GM12875 (cell line): ENCODE data around the gene MOB3A.

ENCODE experiments used
- H3K4me3 ChIP-seq: one replicate; pipeline ENCODE4 v1.5.1; 2011; ENCODE audit warnings: low read depth, low read length, control low read depth
- CTCF ChIP-seq: IDR thresholded peaks from 2 replicates; pipeline ENCODE4 v1.5.1; 2011; ENCODE audit warnings: low read depth, mild to moderate bottlenecking, control low read depth, inconsistent platforms, low read length, moderate library complexity, borderline replicate concordance; ENCODE audit not compliant: insufficient read depth

The MOB3A gene

DNA sequence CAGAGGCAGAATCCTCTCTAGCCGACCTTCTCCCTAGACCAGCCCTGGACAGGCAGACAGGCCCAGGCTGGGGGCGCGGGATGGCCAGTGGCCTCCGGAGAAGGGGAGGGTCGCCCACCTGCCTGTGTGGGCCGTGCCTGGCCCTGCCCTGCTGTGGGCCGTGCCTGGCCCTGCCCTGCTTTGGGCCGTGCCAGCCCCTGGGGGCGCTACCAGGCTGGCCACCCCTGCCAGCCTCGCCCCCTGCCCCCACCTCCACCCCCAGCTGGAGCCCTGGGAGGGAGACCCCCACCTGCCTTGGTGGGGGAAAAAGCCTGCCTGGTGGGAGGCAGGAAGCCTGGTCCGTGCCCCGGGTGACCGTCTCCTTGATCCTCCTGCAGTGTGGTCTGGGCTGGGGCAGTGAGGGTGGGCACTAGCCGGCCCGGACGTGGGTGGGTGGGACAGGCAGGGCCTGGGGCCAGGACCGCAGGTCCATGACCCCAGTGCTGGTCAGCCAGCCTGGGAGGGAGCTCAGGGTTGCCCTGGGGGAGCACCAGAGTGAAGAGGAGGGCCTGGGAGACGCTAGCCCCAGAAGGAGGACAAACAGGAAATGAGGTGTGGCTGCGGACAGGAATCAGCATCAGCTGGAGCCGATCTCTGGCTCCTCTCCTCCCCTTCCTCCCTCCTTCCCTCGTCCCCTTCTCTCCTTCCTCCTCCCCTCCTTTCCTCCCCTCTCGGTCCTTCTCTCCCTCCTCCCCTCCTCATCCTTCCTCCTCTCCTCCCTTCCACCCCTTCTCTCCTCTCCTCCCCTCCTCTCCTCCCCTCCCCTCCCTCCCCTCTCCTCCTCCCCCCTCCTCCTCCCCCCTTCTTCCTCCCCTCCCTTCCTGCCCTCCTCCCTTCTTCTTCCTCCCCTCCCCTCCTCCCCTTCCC lies 39.9 kb downstream of the MOB3A start:
- peak overlapping the region; percentile 40 for H3K4me3 ChIP-seq
- TF ChIP-seq CTCF: 0 out of 2 replicates have a peak, but pooled peaks have one; percentile 13

DNA sequence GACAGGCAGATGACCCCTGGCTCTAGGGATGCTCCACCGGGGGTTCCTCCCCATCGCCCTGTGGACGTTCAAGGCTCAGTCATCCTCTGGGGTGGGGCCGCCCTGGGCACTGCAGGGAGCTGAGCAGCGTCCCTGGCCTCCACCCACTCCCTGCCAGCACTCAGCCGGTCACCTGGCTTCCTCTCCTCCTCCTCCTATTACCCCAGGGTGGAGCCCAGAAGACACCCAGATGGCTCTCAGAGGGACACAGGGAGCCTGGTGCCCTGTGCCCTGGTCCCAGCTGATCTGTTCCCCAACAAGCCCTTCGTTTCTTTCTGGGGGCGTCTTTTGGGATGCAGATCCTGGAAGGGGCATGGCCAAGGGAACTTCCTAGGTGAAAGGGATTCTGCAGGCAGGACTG lies 41.4 kb downstream of the MOB3A start:
- H3K4me3 ChIP-seq: no peak overlapping the region
- no peak for TF ChIP-seq CTCF

GRCh38 chr19:2053601-2054389 lies 42.3 kb downstream of the MOB3A start:
- no peak for TF ChIP-seq CTCF
- no peak overlapping the region for H3K4me3 ChIP-seq

- no peak overlapping the region for H3K4me3 ChIP-seq
Measured at GRCh38 chr19:2051773-2052704, 44.1 kb downstream of the MOB3A start.

GRCh38 chr19:2050991-2051772 lies 44.9 kb downstream of the MOB3A start, which contains the start of gene MKNK2:
Gene MKNK2 (minus strand): TSS chr19:2051244. CDS start chr19:2050851, 393 bp downstream.
- TF ChIP-seq CTCF: peak; percentile 61
- H3K4me3 ChIP-seq: peak within 1 kb of the TSS; percentile 96

More at GRCh38 chr19:2051773-2052704, 44.1 kb downstream of the MOB3A start:
- no peak for TF ChIP-seq CTCF
